ENCODE results near the gene HID1. TPM values are rescaled to one million over a fixed set of nuclear protein-coding genes. Genes with fewer than 3 reads are reported as not detected.

The HID1 gene
- total RNA-seq, 1 experiment from 2014 or later: 43.8 TPM

DNA sequence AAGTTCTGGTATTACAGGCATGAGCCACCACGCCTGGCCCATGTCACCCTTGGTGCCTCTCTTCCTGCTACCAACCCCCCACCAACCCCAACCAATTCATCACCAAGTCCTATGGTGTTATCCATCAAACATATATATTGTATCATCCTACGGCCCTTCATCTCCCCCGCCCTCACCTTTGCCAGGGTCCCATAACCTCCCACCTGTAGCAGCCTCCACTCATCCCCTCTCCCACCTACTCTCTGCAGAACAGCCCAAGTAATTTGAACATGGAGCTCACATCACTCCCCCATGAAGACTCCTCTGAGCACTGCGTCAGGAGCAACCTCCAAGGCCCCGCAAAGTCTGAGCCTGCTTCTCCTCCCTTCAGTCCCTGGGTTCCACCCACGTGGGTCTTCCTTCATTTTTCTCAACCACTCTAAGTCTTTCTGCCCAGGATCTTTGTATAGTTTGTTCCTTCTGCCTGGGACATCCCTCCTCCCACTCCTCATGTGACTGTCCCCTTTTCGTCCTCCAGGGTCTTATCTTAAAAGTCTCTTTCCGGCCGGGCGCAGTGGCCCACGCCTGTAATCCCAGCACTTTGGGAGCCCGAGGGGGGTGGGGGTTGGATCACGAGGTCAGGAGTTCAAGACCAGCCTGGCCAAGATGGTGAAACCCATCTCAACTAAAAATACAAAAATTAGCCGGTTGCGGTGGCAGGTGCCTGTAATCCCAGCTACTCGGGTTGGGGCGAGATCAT, 7.0 kb upstream of the HID1 start:
- H3K9ac ChIP-seq (ENCODE audit: low read length): no peak overlapping the region
- DNase-seq (ENCODE audit: low read depth, low spot score) (no peak), ATAC-seq (no peak)
- no peak overlapping the region for H2AFZ ChIP-seq (ENCODE audit: low read depth, low read length, poor library complexity, severe bottlenecking)
- H3K27ac ChIP-seq (ENCODE audit: low read depth, low read length): no peak overlapping the region
- no TSS peak for BruUV-seq (replicated peaks)
- intact Hi-C loops (cut with micrococcal nuclease): no loop called here
- H3K9me2 ChIP-seq (ENCODE audit: insufficient read depth): no peaks in the 10 kb centered on the region
- ChIA-PET POLR2A (interaction anchor here (1.4 kb wide), 1 partner anchor 33 kb away, joined by 3 read pairs; no protein-coding TSS in a partner anchor), CTCF (interaction anchor here (1.5 kb wide), 1 partner anchor 18 kb away, joined by 3 read pairs; no protein-coding TSS in a partner anchor), RAD21 (ENCODE audit: low non-redundant PET in 1 of 2, low total read pairs in 2 of 2, uncharacterized antibody in 2 of 2, unreplicated experiment in 2 of 2) (no interaction called here)
- H3K79me2 ChIP-seq (ENCODE audit: insufficient read depth, low read length): no peaks in the 10 kb centered on the region
- no peak overlapping the region for H3K4me2 ChIP-seq (ENCODE audit: low read length)
- TF ChIP-seq, protein P1, sequence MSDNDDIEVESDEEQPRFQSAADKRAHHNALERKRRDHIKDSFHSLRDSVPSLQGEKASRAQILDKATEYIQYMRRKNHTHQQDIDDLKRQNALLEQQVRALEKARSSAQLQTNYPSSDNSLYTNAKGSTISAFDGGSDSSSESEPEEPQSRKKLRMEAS (IDR thresholded peaks at IDR 0.05): no peak
- TF ChIP-seq, protein P2, sequence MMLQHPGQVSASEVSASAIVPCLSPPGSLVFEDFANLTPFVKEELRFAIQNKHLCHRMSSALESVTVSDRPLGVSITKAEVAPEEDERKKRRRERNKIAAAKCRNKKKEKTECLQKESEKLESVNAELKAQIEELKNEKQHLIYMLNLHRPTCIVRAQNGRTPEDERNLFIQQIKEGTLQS (IDR thresholded peaks at IDR 0.05): no peak
- TF ChIP-seq CTCF (IDR thresholded peaks at IDR 0.05 in 2 of 3, conservative IDR thresholded peaks at IDR 0.05 in 1 of 3; ENCODE audit: borderline replicate concordance in 1 of 3, insufficient read depth in 1 of 3, low read depth in 2 of 3, low read length in 2 of 3) (no peak), EZH2phosphoT487 (IDR thresholded peaks at IDR 0.05; ENCODE audit: borderline replicate concordance) (no peak), RAD21 (IDR thresholded peaks at IDR 0.05; ENCODE audit: low read depth) (no peak), SRF (IDR thresholded peaks at IDR 0.05; ENCODE audit: low read depth) (no peak), EZH2 (IDR thresholded peaks at IDR 0.05) (no peak), CEBPB (IDR thresholded peaks at IDR 0.05; ENCODE audit: low read depth) (no peak), SIN3A (IDR thresholded peaks at IDR 0.05; ENCODE audit: low read depth) (no peak), ELF1 (IDR thresholded peaks at IDR 0.05; ENCODE audit: borderline replicate concordance, low read depth) (no peak), POLR2AphosphoS5 (IDR thresholded peaks at IDR 0.05; ENCODE audit: low read depth, low read length) (no peak), CBX3 (IDR thresholded peaks at IDR 0.05; ENCODE audit: low read depth) (no peak), ZFX (IDR thresholded peaks at IDR 0.05) (no peak), JUND (IDR thresholded peaks at IDR 0.05) (no peak), TCF7L2 (IDR thresholded peaks at IDR 0.05; ENCODE audit: borderline replicate concordance, extremely low read depth, insufficient read depth, insufficient read length) (no peak), SP1 (IDR thresholded peaks at IDR 0.05; ENCODE audit: low read depth) (no peak), POLR2A (IDR thresholded peaks at IDR 0.05; ENCODE audit: borderline replicate concordance, extremely low read depth, insufficient read depth, insufficient read length) (no peak), FOSL1 (IDR thresholded peaks at IDR 0.05; ENCODE audit: low read depth) (no peak)
- TF ChIP-seq, protein P3, sequence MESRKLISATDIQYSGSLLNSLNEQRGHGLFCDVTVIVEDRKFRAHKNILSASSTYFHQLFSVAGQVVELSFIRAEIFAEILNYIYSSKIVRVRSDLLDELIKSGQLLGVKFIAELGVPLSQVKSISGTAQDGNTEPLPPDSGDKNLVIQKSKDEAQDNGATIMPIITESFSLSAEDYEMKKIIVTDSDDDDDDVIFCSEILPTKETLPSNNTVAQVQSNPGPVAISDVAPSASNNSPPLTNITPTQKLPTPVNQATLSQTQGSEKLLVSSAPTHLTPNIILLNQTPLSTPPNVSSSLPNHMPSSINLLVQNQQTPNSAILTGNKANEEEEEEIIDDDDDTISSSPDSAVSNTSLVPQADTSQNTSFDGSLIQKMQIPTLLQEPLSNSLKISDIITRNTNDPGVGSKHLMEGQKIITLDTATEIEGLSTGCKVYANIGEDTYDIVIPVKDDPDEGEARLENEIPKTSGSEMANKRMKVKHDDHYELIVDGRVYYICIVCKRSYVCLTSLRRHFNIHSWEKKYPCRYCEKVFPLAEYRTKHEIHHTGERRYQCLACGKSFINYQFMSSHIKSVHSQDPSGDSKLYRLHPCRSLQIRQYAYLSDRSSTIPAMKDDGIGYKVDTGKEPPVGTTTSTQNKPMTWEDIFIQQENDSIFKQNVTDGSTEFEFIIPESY (IDR thresholded peaks at IDR 0.05; ENCODE audit: extremely low read depth, insufficient replicate concordance, low read length): no peak
- TF ChIP-seq, protein P4, sequence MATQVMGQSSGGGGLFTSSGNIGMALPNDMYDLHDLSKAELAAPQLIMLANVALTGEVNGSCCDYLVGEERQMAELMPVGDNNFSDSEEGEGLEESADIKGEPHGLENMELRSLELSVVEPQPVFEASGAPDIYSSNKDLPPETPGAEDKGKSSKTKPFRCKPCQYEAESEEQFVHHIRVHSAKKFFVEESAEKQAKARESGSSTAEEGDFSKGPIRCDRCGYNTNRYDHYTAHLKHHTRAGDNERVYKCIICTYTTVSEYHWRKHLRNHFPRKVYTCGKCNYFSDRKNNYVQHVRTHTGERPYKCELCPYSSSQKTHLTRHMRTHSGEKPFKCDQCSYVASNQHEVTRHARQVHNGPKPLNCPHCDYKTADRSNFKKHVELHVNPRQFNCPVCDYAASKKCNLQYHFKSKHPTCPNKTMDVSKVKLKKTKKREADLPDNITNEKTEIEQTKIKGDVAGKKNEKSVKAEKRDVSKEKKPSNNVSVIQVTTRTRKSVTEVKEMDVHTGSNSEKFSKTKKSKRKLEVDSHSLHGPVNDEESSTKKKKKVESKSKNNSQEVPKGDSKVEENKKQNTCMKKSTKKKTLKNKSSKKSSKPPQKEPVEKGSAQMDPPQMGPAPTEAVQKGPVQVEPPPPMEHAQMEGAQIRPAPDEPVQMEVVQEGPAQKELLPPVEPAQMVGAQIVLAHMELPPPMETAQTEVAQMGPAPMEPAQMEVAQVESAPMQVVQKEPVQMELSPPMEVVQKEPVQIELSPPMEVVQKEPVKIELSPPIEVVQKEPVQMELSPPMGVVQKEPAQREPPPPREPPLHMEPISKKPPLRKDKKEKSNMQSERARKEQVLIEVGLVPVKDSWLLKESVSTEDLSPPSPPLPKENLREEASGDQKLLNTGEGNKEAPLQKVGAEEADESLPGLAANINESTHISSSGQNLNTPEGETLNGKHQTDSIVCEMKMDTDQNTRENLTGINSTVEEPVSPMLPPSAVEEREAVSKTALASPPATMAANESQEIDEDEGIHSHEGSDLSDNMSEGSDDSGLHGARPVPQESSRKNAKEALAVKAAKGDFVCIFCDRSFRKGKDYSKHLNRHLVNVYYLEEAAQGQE (IDR thresholded peaks at IDR 0.05; ENCODE audit: low read depth): no peak
- no peaks in the 10 kb centered on the region for H3K36me3 ChIP-seq (ENCODE audit: control insufficient read depth in 1 of 2, insufficient read depth in 2 of 2, low read length in 2 of 2)
- no peaks in the 10 kb centered on the region for H4K20me1 ChIP-seq (ENCODE audit: insufficient read depth)
- peaks cover 9 to 25% of the 10 kb centered on the region in 2 experiments for H3K4me1 ChIP-seq (ENCODE audit: control insufficient read depth in 1 of 2, insufficient read depth in 2 of 2, low read length in 2 of 2)
- H3K4me3 ChIP-seq (replicated peaks in 1 of 2; ENCODE audit: low read depth in 1 of 2, low read length in 2 of 2): no peak overlapping the region
- no peaks in the 10 kb centered on the region for H3K9me3 ChIP-seq (ENCODE audit: control insufficient read depth in 1 of 2, insufficient read depth in 1 of 2, low read depth in 1 of 2, low read length in 2 of 2)
- H3K27me3 ChIP-seq (ENCODE audit: insufficient read depth, low read length): no peaks in the 10 kb centered on the region
